OCI-LY7 (cell line): ENCODE data around the gene GIPC1. TPM values are rescaled to one million over a fixed set of nuclear protein-coding genes. Genes with fewer than 3 reads are reported as not detected.
"Not testable (repeated sequence)": the region's sequence is repeated elsewhere in the genome, so short reads cannot be mapped to it uniquely, and the experiment has no call there.

Source experiments
- BruUV-seq: library from RNA; stranded (reverse); fragments of 400-500 nt; replicated peaks from 2 replicates; lab custom pipeline; 2021; lab: Mats Ljungman, UMichigan
- CTCF ChIA-PET: fragments of 300-600 bp; sonication (Branson Sonifier 250); formaldehyde crosslinking; loops from one replicate; lab custom pipeline; 2022; ENCODE audit warnings: antibody characterized with exemption; ENCODE audit not compliant: unreplicated experiment; lab: Charles Lee
- POLR2A ChIA-PET: fragments of 300-600 bp; sonication (Branson Sonifier 250); formaldehyde crosslinking; loops from one replicate; lab custom pipeline; 2022; ENCODE audit warnings: antibody characterized with exemption; lab: Charles Lee
- DNase-seq: peaks from one replicate; pipeline ENCODE4 v3.0.0-alpha.2; 2015; ENCODE audit warnings: low spot score
- H2AFZ ChIP-seq: fragments of 200-600 bp; sonication (generic), shearing (Covaris generic); 2 replicates; pipeline ENCODE4 v1.6.1; 2014; ENCODE audit warnings: mild to moderate bottlenecking, antibody characterized with exemption, low read length, moderate library complexity
- H3K27ac ChIP-seq: fragments of 200-600 bp; sonication (generic); 2 replicates; pipeline ENCODE4 v1.5.1; 2014; ENCODE audit warnings: mixed run types, low read depth, mild to moderate bottlenecking, moderate library complexity, low read length, inconsistent platforms; ENCODE audit not compliant: poor library complexity, severe bottlenecking
- H3K36me3 ChIP-seq: fragments of 200-600 bp; sonication (generic); 2 replicates; pipeline ENCODE4 v1.6.1; 2014; ENCODE audit warnings: mild to moderate bottlenecking, antibody characterized with exemption, low read length, moderate library complexity, mixed read lengths; ENCODE audit not compliant: insufficient read depth
- H3K4me1 ChIP-seq: fragments of 200-600 bp; sonication (generic); 2 replicates; pipeline ENCODE4 v1.5.1; 2014; ENCODE audit warnings: mild to moderate bottlenecking, low read length; ENCODE audit not compliant: insufficient read depth, poor library complexity, severe bottlenecking
- H3K4me2 ChIP-seq: fragments of 200-600 bp; sonication (generic); 2 replicates; pipeline ENCODE4 v1.6.1; 2014; ENCODE audit warnings: mild to moderate bottlenecking, low read length
- H3K4me3 ChIP-seq: fragments of 200-600 bp; sonication (generic); 2 replicates; pipeline ENCODE4 v1.5.1; 2014; ENCODE audit warnings: mild to moderate bottlenecking, low read depth, low read length; ENCODE audit not compliant: poor library complexity, severe bottlenecking
- H3K79me2 ChIP-seq: fragments of 200-600 bp; sonication (generic); 2 replicates; pipeline ENCODE4 v1.6.1; 2016; ENCODE audit warnings: low read depth, mild to moderate bottlenecking, low read length, moderate library complexity, mixed read lengths; ENCODE audit not compliant: insufficient read depth
- H3K9me2 ChIP-seq: fragments of 200-600 bp; sonication (generic); 2 replicates; pipeline ENCODE4 v1.6.1; 2016; ENCODE audit warnings: mild to moderate bottlenecking, low read length, mixed read lengths; ENCODE audit not compliant: insufficient read depth
- H3K9me3 ChIP-seq: fragments of 200-600 bp; sonication (generic); 2 replicates; pipeline ENCODE4 v1.6.1; 2014; ENCODE audit warnings: mild to moderate bottlenecking, mixed run types, low read length, mixed read lengths
- H4K20me1 ChIP-seq: fragments of 200-600 bp; sonication (generic); 2 replicates; pipeline ENCODE4 v1.6.1; 2014; ENCODE audit warnings: mild to moderate bottlenecking, antibody characterized with exemption, low read length, moderate library complexity, mixed read lengths; ENCODE audit not compliant: insufficient read depth
- EZH2phosphoT487 ChIP-seq: fragments of 200-600 bp; sonication (generic); IDR thresholded peaks from 2 replicates; pipeline ENCODE4 v1.6.1; 2018; ENCODE audit warnings: low read depth, borderline replicate concordance, mild to moderate bottlenecking, mixed run types, antibody characterized with exemption, low read length, moderate library complexity, mixed read lengths
- intact Hi-C: fragments of 100-400 bp; cut with micrococcal nuclease; formaldehyde crosslinking; loops from one replicate; pipeline ENCODE4 v1.10.0; 2022; ENCODE audit not compliant: unreplicated experiment
- total RNA-seq, 2 experiments: library from RNA; depleted of rRNA in 1 of 2; stranded (reverse); fragments of >200 nt in 1 of 2; shearing (Covaris generic) in 1 of 2; gene quantifications; 2 replicates each; pipeline ENCODE4 v1.2.3, GENCODE V29; 2014 to 2022
- TF ChIP-seq, protein P1 (sequence below): fragments of 200-600 bp; sonication (generic); conservative IDR thresholded peaks from 2 replicates; pipeline ENCODE4 v1.5.1; 2014; ENCODE audit warnings: mild to moderate bottlenecking, antibody characterized with exemption, low read length, moderate library complexity, mixed read lengths

GIPC1 gene
- total RNA-seq, 2 experiments from 2014 or later: 18.5 to 38.3 TPM

- ChIA-PET POLR2A (interaction anchor here (1.2 to 1.6 kb wide), 3 partner anchors 10 to 118 kb away, joined by 3 to 10 read pairs (median 4); partner anchors contain the start of gene GIPC1), CTCF (no interaction called here)
- intact Hi-C loops: loop anchor here (5.0 kb wide), 1 partner anchor 44 kb away; no protein-coding TSS in a partner anchor
- Histone ChIP-seq H3K9me2 (no peaks in the 10 kb centered on the region), H3K27ac (no peak overlapping the region), H3K4me1 (peaks cover 21% of the 10 kb centered on the region), H4K20me1 (no peaks in the 10 kb centered on the region), H2AFZ (no peak overlapping the region), H3K36me3 (peaks cover 5% of the 10 kb centered on the region; the same call in 1 of the 2 replicates), H3K79me2 (no peaks in the 10 kb centered on the region), H3K4me3 (no peak overlapping the region), H3K9me3 (no peaks in the 10 kb centered on the region), H3K4me2 (no peak overlapping the region)
- no TSS peak for BruUV-seq
- no peak for TF ChIP-seq EZH2phosphoT487
- TF ChIP-seq, protein P1, sequence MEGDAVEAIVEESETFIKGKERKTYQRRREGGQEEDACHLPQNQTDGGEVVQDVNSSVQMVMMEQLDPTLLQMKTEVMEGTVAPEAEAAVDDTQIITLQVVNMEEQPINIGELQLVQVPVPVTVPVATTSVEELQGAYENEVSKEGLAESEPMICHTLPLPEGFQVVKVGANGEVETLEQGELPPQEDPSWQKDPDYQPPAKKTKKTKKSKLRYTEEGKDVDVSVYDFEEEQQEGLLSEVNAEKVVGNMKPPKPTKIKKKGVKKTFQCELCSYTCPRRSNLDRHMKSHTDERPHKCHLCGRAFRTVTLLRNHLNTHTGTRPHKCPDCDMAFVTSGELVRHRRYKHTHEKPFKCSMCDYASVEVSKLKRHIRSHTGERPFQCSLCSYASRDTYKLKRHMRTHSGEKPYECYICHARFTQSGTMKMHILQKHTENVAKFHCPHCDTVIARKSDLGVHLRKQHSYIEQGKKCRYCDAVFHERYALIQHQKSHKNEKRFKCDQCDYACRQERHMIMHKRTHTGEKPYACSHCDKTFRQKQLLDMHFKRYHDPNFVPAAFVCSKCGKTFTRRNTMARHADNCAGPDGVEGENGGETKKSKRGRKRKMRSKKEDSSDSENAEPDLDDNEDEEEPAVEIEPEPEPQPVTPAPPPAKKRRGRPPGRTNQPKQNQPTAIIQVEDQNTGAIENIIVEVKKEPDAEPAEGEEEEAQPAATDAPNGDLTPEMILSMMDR: no peak
- DNase-seq: no peak
Observed at GRCh38 chr19:14507704-14508542, 12.0 kb upstream of the GIPC1 start.

GRCh38 chr19:14505488-14506239, 9.7 kb upstream of the GIPC1 start:
- H2AFZ ChIP-seq: peak overlapping the region; percentile 53; the same call in 1 of the 2 replicates
- ChIA-PET CTCF (no interaction called here), POLR2A (interaction anchor here (0.7 to 1.9 kb wide), 2 partner anchors 10 to 13 kb away, joined by 3 to 6 read pairs; partner anchors contain the start of genes DNAJB1 and GIPC1)
- no TSS peak for BruUV-seq
- H3K79me2 ChIP-seq: no peaks in the 10 kb centered on the region
- H3K9me2 ChIP-seq: no peaks in the 10 kb centered on the region
- TF ChIP-seq EZH2phosphoT487: no peak
- TF ChIP-seq, protein P1: peak; percentile 90
- H3K4me3 ChIP-seq: no peak overlapping the region
- no peaks in the 10 kb centered on the region for H4K20me1 ChIP-seq
- no peak overlapping the region for H3K27ac ChIP-seq
- DNase-seq: peak; percentile 73
- intact Hi-C loops: loop anchor here (5.0 kb wide), 1 partner anchor 47 kb away; no protein-coding TSS in a partner anchor
- H3K36me3 ChIP-seq: no peaks in the 10 kb centered on the region
- H3K4me1 ChIP-seq: peaks cover 21% of the 10 kb centered on the region
- H3K4me2 ChIP-seq: no peak overlapping the region
- H3K9me3 ChIP-seq: no peaks in the 10 kb centered on the region

GRCh38 chr19:14504575-14504974, 8.6 kb upstream of the GIPC1 start:
- H3K4me3 ChIP-seq, H3K36me3 ChIP-seq, BruUV-seq, H3K9me3 ChIP-seq, H3K79me2 ChIP-seq, intact Hi-C loops, DNase-seq, H4K20me1 ChIP-seq, CTCF ChIA-PET, H3K27ac ChIP-seq, H3K9me2 ChIP-seq, H3K4me2 ChIP-seq, H2AFZ ChIP-seq: not testable (repeated sequence)
- POLR2A ChIA-PET: interaction anchor here (0.7 to 1.2 kb wide), 4 partner anchors 9 to 18 kb away, joined by 3 to 5 read pairs (median 4); partner anchors contain the start of gene DNAJB1
- H3K4me1 ChIP-seq: peaks cover 21% of the 10 kb centered on the region
